NCI-H748 (cell line): ENCODE measurements around the gene PACS2.

Experiments used
- DNase-seq: peaks from one replicate; lab custom pipeline; 2025; ENCODE audit not compliant: unreplicated experiment; lab: John Stamatoyannopoulos, UW

PACS2 gene

DNA sequence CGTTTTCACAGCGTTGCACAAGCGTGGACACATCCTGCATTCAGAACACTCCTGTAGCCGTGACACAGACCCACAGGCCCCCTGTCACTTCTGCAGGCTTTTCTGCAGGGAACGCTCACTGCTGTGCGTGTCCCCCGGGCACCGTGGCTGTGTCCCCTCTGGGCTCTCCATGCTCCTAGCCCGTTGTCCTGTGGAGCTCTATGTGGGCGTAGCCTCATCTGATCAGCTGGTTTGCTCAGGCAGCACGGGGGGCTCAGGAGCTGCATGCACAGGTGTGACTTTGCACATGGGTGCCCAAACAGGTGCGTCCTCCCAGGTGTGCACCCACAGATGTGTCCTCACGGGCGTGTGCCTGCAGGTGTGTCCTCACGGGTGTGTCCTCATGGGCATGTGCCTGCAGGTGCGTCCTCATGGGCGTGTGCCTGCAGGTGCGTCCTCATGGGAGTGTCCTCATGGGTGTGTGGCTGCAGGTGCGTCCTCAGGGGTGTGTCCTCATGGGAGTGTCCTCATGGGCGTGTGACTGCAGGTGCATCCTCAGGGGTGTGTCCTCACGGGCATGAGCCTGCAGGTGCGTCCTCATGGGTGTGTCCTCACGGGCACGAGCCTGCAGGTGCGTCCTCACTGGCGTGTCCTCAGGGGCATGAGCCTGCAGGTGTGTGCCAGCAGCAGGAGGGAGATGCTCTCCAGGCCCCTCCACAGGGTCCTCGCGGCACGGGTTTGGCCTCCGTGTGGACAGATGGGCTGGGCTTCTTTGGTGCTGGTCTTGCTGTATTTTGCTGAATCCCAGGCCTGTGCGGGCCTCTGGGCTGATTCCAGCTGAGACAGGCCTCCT lies 122.6 kb downstream of the PACS2 start:
- DNase-seq, result peak; percentile 100

DNA sequence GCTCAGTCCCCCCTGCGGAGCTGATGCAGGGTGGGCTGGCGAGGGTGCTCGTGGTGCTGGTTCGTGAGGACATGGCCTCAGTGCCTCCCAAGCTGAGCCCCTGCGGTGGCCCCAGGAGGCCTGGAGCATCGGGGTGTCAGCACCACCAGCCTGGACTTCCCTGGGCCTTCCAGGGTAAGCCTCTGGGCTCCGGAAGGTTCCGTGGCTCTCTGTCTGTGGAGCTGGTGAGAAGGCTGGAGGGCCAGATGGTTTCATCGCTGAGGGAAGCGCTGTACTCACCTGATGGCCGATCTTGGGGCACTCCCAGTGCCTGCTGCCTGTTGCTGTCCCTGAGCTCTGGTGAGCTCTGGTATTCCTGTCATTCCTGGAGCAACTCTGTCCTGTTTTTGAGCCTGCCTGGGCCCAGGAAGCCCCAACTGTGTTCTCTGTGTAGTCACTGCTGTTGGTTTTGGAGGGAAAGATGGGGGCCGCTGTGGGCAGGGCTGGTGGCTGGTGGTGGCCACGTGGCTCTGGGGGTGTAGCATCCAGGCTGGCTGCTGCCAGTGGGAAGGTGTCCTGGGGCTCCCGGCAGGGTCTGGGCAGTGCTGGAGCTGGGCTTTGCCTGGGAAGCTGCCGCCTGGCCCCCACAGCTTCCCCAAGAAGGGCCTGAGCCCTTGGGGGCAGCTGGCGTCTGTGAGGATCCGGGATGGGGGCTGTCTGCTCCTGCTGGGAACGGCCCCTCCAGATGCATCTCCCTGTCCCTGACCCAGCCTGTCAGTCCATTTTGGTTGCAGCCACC lies 123.4 kb downstream of the PACS2 start:
- no peak for DNase-seq

DNA sequence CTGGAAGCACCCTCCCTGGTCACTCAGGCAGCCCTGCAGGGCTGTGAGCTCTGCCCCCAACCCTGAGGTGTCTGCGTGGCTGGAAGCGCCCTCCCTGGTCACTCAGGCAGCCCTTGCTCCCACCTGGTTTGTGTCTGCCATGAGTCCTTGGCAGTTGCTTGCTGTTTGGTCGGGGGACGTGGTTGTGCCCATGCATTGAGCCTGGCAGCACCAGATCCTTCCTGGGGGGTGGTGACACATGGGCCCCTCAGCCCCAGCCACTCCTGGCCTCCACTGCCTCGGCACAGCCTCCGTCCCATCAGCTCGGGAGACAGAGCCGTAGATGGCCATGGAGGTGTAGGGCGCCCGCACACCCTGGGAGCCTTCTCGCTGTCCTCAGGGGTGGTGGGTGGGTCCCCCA lies 124.6 kb downstream of the PACS2 start:
- no peak for DNase-seq

DNA sequence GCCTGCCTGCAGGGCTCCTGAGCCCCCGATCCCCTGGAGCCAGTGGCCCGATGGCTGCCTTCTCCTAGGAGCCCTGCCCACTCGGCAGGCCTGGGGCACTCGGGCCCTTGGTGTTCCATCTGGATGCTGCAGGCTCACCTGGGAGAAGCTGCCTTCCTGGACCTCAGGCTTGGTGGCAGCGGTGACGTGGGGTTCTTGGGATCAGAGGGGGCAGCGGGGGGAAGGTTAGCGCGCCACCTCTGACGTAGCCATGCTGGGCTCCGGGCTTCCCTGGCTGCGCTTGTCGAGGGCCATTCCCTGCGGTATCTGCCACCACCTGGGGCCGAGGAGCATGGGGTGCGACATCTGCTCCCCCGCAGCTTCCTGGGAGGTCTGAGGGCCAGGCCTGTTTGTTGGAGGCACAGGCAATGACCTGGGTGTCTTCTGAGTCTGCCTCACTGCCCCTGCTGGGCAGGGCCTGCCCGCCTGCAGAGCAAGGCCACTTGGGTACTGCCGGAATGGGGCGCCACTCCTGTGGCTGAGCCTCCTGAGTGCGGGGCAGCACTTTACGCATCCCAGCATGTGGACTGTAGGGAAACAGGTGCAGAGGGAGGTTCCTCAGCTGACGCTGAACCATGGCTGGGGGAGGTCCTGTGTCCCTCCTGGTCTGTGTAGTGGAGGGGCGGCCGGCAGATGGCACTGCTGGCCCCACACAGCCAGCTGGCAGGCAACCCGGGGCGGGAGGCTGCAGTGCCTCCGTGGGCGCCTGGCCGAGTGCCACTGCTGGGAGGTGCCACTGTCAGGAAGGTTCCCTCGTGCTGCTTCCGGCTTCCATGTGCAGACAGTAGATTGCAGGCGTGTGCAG lies 125.4 kb downstream of the PACS2 start:
- DNase-seq, result peak; percentile 39

DNA sequence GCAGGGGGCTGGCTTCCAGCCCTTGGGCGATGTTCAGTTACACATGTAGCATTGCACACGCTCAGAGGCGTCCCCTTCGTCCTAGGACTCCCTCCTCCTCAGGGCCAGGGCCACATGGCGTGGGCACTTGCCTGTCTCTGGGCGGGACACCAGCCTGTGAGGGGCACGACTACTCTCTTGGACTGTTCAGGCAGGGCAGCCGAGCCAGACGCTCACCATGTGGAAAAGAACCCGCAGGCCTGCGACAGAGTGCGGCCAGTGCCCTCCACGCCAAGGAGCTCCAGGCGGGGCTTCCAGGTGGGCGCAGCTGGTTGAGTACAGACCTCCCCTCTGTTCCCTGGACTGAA lies 126.0 kb downstream of the PACS2 start:
- no peak for DNase-seq

DNA sequence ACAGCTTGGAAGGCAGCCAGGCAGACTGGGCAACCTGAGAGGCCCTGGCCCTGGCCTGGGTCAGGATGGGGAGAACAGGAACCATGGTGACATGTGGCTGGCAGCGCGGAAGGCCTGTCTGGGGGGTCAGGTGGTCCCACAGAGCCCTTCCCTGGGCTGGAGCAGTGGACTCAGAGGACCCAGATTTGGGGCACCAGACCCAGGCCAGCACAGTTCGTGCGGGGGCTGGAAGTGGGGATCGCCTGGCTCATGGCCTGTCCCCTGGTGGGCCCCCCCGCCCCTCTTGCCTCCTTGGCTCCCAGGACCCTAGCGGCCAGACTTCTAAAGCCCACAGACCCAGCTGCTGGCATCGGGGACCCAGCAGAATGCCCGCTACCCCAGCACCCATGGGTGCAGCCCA lies 126.4 kb downstream of the PACS2 start:
- DNase-seq, result no peak

DNA sequence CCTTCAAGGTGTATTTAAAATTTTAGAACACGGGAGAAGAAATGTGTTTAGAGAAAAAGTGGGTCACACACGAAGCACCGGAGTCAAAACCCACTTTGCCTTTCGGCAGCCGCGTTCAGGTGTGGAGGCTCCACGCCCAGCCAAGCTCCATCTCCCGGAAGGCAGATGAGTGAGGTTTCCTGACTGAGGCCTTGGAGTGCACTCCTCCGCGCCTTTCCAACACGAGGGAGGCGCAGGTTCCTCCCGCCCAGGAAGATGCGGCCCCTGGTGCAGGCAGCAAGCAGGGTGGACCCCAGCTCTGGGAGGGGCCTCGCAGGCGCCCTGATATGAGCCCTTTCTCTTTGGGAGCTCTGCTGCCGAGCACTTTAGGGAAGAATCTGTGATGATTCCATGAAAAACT lies 127.6 kb downstream of the PACS2 start:
- no peak for DNase-seq

DNA sequence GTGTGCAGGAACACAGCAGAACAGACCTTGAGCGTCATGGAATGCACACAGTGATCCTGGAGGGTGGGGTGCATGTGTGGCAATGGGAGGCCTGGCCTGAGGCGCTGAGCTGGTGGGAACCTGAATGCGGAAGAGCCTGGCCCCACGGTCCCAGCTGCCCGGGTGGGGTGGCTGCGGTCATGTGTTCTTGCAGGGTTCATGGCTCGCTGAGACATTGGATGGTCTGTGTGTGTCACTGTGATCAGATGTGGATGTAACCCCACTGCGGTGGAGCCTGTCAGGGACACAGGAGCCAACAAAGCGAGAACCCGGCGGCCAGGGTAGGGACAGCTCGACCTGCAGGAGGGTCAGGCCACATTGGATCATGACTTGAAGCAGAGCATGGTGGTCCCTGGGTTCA lies 128.3 kb downstream of the PACS2 start:
- DNase-seq, result no peak

DNA sequence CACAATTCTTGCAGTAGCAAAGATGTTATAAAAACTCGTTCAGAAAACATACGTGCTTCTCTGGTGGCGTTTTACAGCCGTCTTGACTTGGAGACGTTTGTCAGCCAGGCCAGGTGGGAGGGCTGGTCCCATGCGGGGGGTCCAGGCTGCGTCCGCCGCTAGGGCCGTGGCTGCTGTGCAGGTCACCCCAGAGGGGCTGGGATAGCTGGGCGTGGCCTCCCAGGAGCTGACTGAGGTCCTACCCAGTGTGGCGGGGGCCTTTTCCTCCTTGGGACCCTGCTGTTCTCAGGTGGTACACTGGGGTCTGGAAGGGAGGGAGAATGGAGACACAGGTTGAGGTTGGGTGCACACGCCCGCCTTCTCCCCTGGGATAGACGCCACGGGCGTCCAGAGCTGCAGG lies 130.3 kb downstream of the PACS2 start:
- DNase-seq, result no peak

DNA sequence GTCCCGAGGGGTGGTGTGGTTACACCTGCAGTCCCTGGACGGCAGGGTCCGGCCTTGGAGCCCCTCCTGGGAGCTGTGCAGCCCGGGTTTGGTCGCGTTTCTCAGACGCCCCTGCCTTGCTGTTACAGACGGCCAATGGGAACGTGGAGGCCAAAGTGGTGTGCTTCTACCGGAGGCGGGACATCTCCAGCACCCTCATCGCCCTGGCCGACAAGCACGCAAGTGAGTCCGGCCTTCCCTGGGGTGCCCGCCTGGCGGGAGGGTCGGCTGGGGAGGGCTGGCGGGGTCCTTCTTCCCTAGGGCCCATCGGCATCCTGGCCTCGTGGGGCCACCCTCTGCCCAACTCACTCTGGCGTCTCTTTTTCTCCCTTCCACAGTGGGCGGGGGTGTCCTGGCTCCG lies 130.7 kb downstream of the PACS2 start:
- DNase-seq, result no peak

DNA sequence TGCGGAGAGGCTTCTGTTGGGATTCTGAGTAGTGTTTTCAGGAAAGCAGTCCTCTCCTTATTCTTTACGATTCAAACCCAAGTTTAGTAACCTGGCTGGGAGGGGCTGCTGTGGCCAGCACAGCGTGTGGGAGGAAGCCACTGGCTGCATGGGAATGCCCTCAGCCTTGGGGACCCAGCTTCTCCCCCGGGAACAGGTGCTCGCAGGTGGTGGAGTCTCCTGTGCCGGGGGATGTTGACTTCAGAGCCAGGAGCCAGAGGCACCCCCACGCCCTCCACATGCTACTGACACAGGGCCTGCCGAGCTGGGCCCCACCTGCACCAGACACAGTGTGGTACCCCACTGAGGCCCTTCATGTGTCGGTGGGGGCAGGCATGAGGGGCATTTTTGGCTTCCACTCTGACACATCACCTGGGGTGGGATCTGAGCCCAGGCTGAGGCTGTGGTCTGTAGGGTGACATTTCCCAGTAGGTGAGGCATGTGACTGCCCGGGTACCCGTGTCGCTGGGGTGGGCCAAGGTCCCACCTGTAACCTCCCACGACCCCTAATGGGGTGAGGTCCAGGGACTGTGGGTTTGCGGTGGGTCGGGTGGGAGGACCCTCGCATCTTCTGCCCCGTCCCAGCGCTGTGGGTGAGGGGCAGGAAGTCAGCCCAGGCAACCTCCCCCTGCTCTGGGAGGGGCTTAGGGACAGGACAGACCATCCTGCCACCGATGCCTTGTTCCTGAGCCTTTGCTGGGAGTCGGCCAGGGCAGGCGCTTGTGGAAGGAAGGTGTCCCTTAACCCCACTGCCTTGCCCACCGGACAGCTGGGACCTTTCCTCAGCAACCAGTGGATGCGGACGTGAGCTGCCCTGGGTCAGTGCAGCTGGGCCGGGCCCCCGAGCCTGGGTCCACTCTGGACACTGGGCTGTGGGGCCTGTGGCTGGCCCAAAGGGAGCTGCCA lies 131.6 kb downstream of the PACS2 start:
- DNase-seq, result no peak

DNA sequence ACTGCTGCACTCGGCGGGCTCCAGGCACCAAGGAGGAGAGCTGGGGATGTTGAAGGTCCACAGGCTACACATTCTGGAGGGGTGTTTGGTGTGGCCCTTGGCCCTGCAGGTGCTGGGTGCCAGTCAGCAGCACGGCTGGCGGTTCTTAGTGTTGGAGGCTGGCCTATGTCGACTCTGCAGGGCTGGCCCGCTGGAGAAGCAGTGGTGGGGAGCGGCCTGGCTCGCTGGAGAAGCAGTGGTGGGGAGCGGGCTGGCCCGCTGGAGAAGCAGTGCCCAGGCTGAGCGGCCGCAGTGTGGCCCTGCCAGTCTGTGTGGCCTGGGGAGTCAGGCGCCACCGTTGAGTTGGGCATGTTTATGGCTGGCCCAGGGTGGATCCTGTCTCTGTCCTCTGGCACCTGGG lies 132.4 kb downstream of the PACS2 start:
- no peak for DNase-seq
